Stomach smooth muscle (tissue), 2 donors: Measurements from ENCODE around the gene FGF11.

Experiments
- H3K27ac ChIP-seq: one replicate; pipeline ENCODE4 v1.7.0; 2013; ENCODE audit warnings: mild to moderate bottlenecking, low read length, inconsistent platforms
- H3K27me3 ChIP-seq, 2 donors: one replicate each; pipeline ENCODE4 v1.7.0; 2013; ENCODE audit warnings: low read length in 2 of 2; ENCODE audit not compliant: insufficient read depth in 2 of 2, control insufficient read depth in 1 of 2
- H3K36me3 ChIP-seq, 2 donors: one replicate each; pipeline ENCODE4 v1.7.0; 2013; ENCODE audit warnings: low read length in 2 of 2; ENCODE audit not compliant: control insufficient read depth in 2 of 2, insufficient read depth in 2 of 2
- H3K4me1 ChIP-seq: one replicate; pipeline ENCODE4 v1.7.0; 2013; ENCODE audit warnings: low read length; ENCODE audit not compliant: control insufficient read depth, insufficient read depth
- H3K4me3 ChIP-seq, 2 donors: one replicate each; pipeline ENCODE4 v1.7.0; 2013; ENCODE audit warnings: low read length in 2 of 2
- H3K9ac ChIP-seq, 2 donors: one replicate each; pipeline ENCODE4 v1.7.0; 2013; ENCODE audit warnings: low read length in 2 of 2, mild to moderate bottlenecking in 1 of 2
- H3K9me3 ChIP-seq, 2 donors: one replicate each; pipeline ENCODE4 v1.7.0; 2013; ENCODE audit warnings: low read length in 2 of 2; ENCODE audit not compliant: control insufficient read depth in 2 of 2
- donor health status: healthy.
- donor health status: Pancreatic carcinoma.

The FGF11 gene

GRCh38 chr17:7403727-7403976, 35.7 kb upstream of the FGF11 start:
- H3K36me3 ChIP-seq: no peaks in the 10 kb centered on the region
- H3K9ac ChIP-seq: peak overlapping the region; percentile 71 to 78
- H3K9me3 ChIP-seq: no peaks in the 10 kb centered on the region
- no peaks in the 10 kb centered on the region for H3K27me3 ChIP-seq
- peak overlapping the region; percentile 81 to 82 for H3K4me3 ChIP-seq
- H3K4me1 ChIP-seq: peaks cover 18% of the 10 kb centered on the region
- H3K27ac ChIP-seq: peak overlapping the region; percentile 79

- H3K27ac ChIP-seq: peak within 1 kb of the TSS; percentile 79
- peaks cover 0 to 3% of the 10 kb centered on the region in 2 donors for H3K36me3 ChIP-seq
- peaks cover 18% of the 10 kb centered on the region for H3K4me1 ChIP-seq
- H3K27me3 ChIP-seq: no peaks in the 10 kb centered on the region
- H3K9me3 ChIP-seq: no peaks in the 10 kb centered on the region
- H3K4me3 ChIP-seq: peak within 1 kb of the TSS; percentile 81 to 82
- H3K9ac ChIP-seq: peak within 1 kb of the TSS; percentile 71 to 80
Observed at GRCh38 chr17:7403977-7404736, 35.2 kb upstream of the FGF11 start, which contains the start of gene TMEM256. Gene TMEM256, minus strand, starts transcription at chr17:7404097. Its CDS starts 13 bp downstream, at chr17:7404084.

GRCh38 chr17:7404737-7405349, 34.5 kb upstream of the FGF11 start:
- Histone ChIP-seq H3K9me3 (no peaks in the 10 kb centered on the region), H3K36me3 (peaks cover 6 to 8% of the 10 kb centered on the region in 2 donors), H3K9ac (peak overlapping the region; percentile 64 to 80), H3K27me3 (no peaks in the 10 kb centered on the region), H3K4me3 (peak overlapping the region; percentile 28 to 82), H3K27ac (peak overlapping the region; percentile 79), H3K4me1 (peaks cover 18% of the 10 kb centered on the region)

- no peaks in the 10 kb centered on the region for H3K27me3 ChIP-seq
- no peaks in the 10 kb centered on the region for H3K9me3 ChIP-seq
- peaks cover 9 to 13% of the 10 kb centered on the region in 2 donors for H3K36me3 ChIP-seq
- peak overlapping the region; percentile 79 for H3K27ac ChIP-seq
- peak overlapping the region; percentile 64 to 80 for H3K9ac ChIP-seq
- peaks cover 18% of the 10 kb centered on the region for H3K4me1 ChIP-seq
- peak overlapping the region; percentile 28 to 82 for H3K4me3 ChIP-seq
Observed at GRCh38 chr17:7405350-7406234, 33.7 kb upstream of the FGF11 start.

GRCh38 chr17:7406235-7406825, 33.0 kb upstream of the FGF11 start:
- H3K27ac ChIP-seq: peak overlapping the region; percentile 79
- H3K4me1 ChIP-seq: peaks cover 18% of the 10 kb centered on the region
- no peaks in the 10 kb centered on the region for H3K9me3 ChIP-seq
- peak overlapping the region in 1 of 2 donors; percentile 64 for H3K9ac ChIP-seq
- peaks cover 9 to 13% of the 10 kb centered on the region in 2 donors for H3K36me3 ChIP-seq
- peak overlapping the region; percentile 28 to 82 for H3K4me3 ChIP-seq
- no peaks in the 10 kb centered on the region for H3K27me3 ChIP-seq

- Histone ChIP-seq H3K4me3 (no peak overlapping the region), H3K9me3 (no peaks in the 10 kb centered on the region), H3K27ac (no peak overlapping the region), H3K36me3 (peaks cover 9 to 13% of the 10 kb centered on the region in 2 donors), H3K4me1 (peaks cover 18% of the 10 kb centered on the region), H3K9ac (no peak overlapping the region), H3K27me3 (no peaks in the 10 kb centered on the region)
Observed at GRCh38 chr17:7407082-7407481, 32.2 kb upstream of the FGF11 start.

GRCh38 chr17:7407485-7408251, 31.6 kb upstream of the FGF11 start, which contains the start of gene NLGN2:
Gene NLGN2, plus strand, starts transcription at chr17:7407845. Its CDS starts 411 bp downstream, at chr17:7408256.
- H3K4me1 ChIP-seq: peaks cover 17% of the 10 kb centered on the region
- peaks cover 9 to 13% of the 10 kb centered on the region in 2 donors for H3K36me3 ChIP-seq
- no peak within 1 kb of the TSS for H3K4me3 ChIP-seq
- no peaks in the 10 kb centered on the region for H3K27me3 ChIP-seq
- H3K9ac ChIP-seq: no peak within 1 kb of the TSS
- no peaks in the 10 kb centered on the region for H3K9me3 ChIP-seq
- no peak within 1 kb of the TSS for H3K27ac ChIP-seq

- no peak overlapping the region for H3K27ac ChIP-seq
Observed at GRCh38 chr17:7408252-7408727, 31.0 kb upstream of the FGF11 start.

GRCh38 chr17:7408863-7409262, 30.4 kb upstream of the FGF11 start:
- Histone ChIP-seq H3K9ac (no peak overlapping the region), H3K27ac (no peak overlapping the region), H3K27me3 (no peaks in the 10 kb centered on the region), H3K4me3 (no peak overlapping the region), H3K4me1 (peaks cover 8% of the 10 kb centered on the region), H3K9me3 (no peaks in the 10 kb centered on the region), H3K36me3 (peaks cover 9 to 13% of the 10 kb centered on the region in 2 donors)

More at GRCh38 chr17:7408252-7408727, 31.0 kb upstream of the FGF11 start:
- no peak overlapping the region for H3K9ac ChIP-seq
- H3K4me3 ChIP-seq: no peak overlapping the region
- peaks cover 11% of the 10 kb centered on the region for H3K4me1 ChIP-seq
- peaks cover 9 to 13% of the 10 kb centered on the region in 2 donors for H3K36me3 ChIP-seq
- no peaks in the 10 kb centered on the region for H3K9me3 ChIP-seq
- no peaks in the 10 kb centered on the region for H3K27me3 ChIP-seq
